GM12878 (cell line): Measurements from ENCODE around the gene SOX30. TPM values are rescaled to one million over a fixed set of nuclear protein-coding genes. Genes with fewer than 3 reads are reported as not detected.

ENCODE experiments used
- ATAC-seq: fragments of 200-7000 bp; cut with Tn5 transposase; 3 replicates; pipeline ENCODE4 v1.9.1; 2020; ENCODE audit warnings: mild to moderate bottlenecking, moderate library complexity
- BruUV-seq: library from RNA; stranded (reverse); fragments of 400-500 nt; replicated peaks from 2 replicates; lab custom pipeline; 2021; lab: Mats Ljungman, UMichigan
- CTCF ChIA-PET: fragments of 300-600 bp; sonication (Branson Sonifier 250); formaldehyde crosslinking; extraction: SDS; loops from one replicate; lab custom pipeline; 2021; ENCODE audit warnings: inconsistent platforms; lab: Yijun Ruan, JAX
- POLR2A ChIA-PET: fragments of 350-600 bp; formaldehyde crosslinking; extraction: SDS; loops from one replicate; lab custom pipeline; 2021; ENCODE audit warnings: inconsistent platforms; lab: Charles Lee
- RAD21 ChIA-PET: fragments of 300-600 bp; sonication (Branson Sonifier 250); formaldehyde crosslinking; loops from one replicate; lab custom pipeline; 2023; ENCODE audit warnings: antibody characterized with exemption; ENCODE audit not compliant: unreplicated experiment; lab: Charles Lee
- SMC1A ChIA-PET: fragments of 300-600 bp; sonication (Branson Sonifier 250); formaldehyde crosslinking; loops from one replicate; lab custom pipeline; 2023; ENCODE audit not compliant: unreplicated experiment, uncharacterized antibody; lab: Charles Lee
- DNase-seq: peaks from one replicate; pipeline ENCODE4 v3.0.0-alpha.2; 2011; ENCODE audit warnings: low read depth, low spot score
- FAIRE-seq: peaks from 3 replicates; lab custom pipeline; 2011; peaks lifted over from hg19 to GRCh38; lab: Jason Lieb, UNC
- H2AFZ ChIP-seq: 2 replicates; pipeline ENCODE4 v1.6.0; 2011; ENCODE audit warnings: low read depth, low read length, control low read depth; ENCODE audit not compliant: control insufficient read depth
- H3K27ac ChIP-seq: 2 replicates; pipeline ENCODE4 v1.5.1; 2011; ENCODE audit warnings: control low read depth; ENCODE audit not compliant: control insufficient read depth, insufficient read depth
- H3K27me3 ChIP-seq, 2 experiments: replicated peaks in 1 of 2; 2 replicates each; pipeline versions ENCODE4 v1.6.0 to v1.6.1; 2011; ENCODE audit warnings: low read length in 1 of 2; ENCODE audit not compliant: control insufficient read depth in 2 of 2, insufficient read depth in 2 of 2
- H3K36me3 ChIP-seq, 2 experiments: 2 replicates each; pipeline ENCODE4 v1.5.1; 2011; ENCODE audit warnings: low read length in 1 of 2; ENCODE audit not compliant: control insufficient read depth in 2 of 2, insufficient read depth in 2 of 2
- H3K4me1 ChIP-seq: 2 replicates; pipeline ENCODE4 v1.6.1; 2011; ENCODE audit warnings: mild to moderate bottlenecking, low read length, moderate library complexity, mixed read lengths; ENCODE audit not compliant: control insufficient read depth, insufficient read depth
- H3K4me2 ChIP-seq: 2 replicates; pipeline ENCODE4 v1.6.0; 2011; ENCODE audit warnings: control low read depth; ENCODE audit not compliant: control insufficient read depth, insufficient read depth
- H3K4me3 ChIP-seq: fragments of 200-600 bp; sonication (generic); 2 replicates; pipeline ENCODE4 v1.5.1; 2016
- H3K79me2 ChIP-seq: 2 replicates; pipeline ENCODE4 v1.6.0; 2011; ENCODE audit warnings: low read length; ENCODE audit not compliant: control insufficient read depth, insufficient read depth
- H3K9ac ChIP-seq: 2 replicates; pipeline ENCODE4 v1.8.0; 2011; ENCODE audit warnings: low read length, control low read depth, mixed read lengths; ENCODE audit not compliant: control insufficient read depth, insufficient read depth
- H3K9me3 ChIP-seq: replicated peaks from 3 replicates; pipeline ENCODE4 v1.5.1; 2011; ENCODE audit warnings: mild to moderate bottlenecking, low read length; ENCODE audit not compliant: control insufficient read depth, insufficient read depth
- H4K20me1 ChIP-seq: 2 replicates; pipeline ENCODE4 v1.6.0; 2011; ENCODE audit not compliant: control insufficient read depth, insufficient read depth
- IRF4 ChIP-seq: IDR thresholded peaks from 2 replicates; pipeline ENCODE4 v1.6.1; 2011; ENCODE audit warnings: low read depth, low read length
- KAT2A ChIP-seq: conservative IDR thresholded peaks from 2 replicates; pipeline ENCODE4 v1.6.1; 2011; ENCODE audit warnings: low read depth, low read length; ENCODE audit not compliant: control insufficient read depth
- RFX5 ChIP-seq: IDR thresholded peaks from 2 replicates; pipeline ENCODE4 v1.6.1; 2011; ENCODE audit warnings: low read depth, low read length, improper control_type of control experiment
- YBX1 ChIP-seq: fragments of 450-650 bp; IDR thresholded peaks from 2 replicates; pipeline ENCODE4 v1.6.1; 2016; ENCODE audit warnings: antibody characterized with exemption
- WGBS: methylation state at CpG from one replicate; pipeline ENCODE4 v1.1.6; 2016; ENCODE audit warnings: low lambda C conversion rate; ENCODE audit not compliant: insufficient replicate concordance, insufficient coverage; ENCODE audit errors: missing lambda C conversion rate; 5-methylcytosine and 5-hydroxymethylcytosine counted together
- in situ Hi-C: fragments of 300-500 bp; cut with MboI; formaldehyde crosslinking; loops from 9 replicates; pipeline ENCODE4 v1.14.3; 2018; ENCODE audit warnings: mixed read lengths
- intact Hi-C: fragments of 100-400 bp; cut with micrococcal nuclease; formaldehyde crosslinking; loops from one replicate; pipeline ENCODE4 v1.14.2; 2022; ENCODE audit not compliant: unreplicated experiment
- polyA plus RNA-seq, 11 experiments: library from polyadenylated mRNA; depleted of rRNA in 4 of 11; unstranded in 6 of 11; stranded (reverse) in 5 of 11; fragments of >200 nt; fragmentation: Nextera tagmentation in 4 of 11; fragmentation: Illumina TruSeq in 1 of 11; extraction: Ambion mirVana in 4 of 11; extraction: Trizol in 1 of 11; gene quantifications; 1 replicate in 1 of 11; 2 replicates in 10 of 11; pipeline versions ENCODE4 v1.2.1 to v1.2.3, GENCODE V29; 2011 to 2016; ENCODE audit warnings: inconsistent platforms in 2 of 11, missing spikeins in 2 of 11, low read depth in 1 of 11
- total RNA-seq, 4 experiments: library from RNA; depleted of rRNA in 3 of 4; stranded (reverse); fragments of >200 nt in 3 of 4; fragmentation: Illumina TruSeq in 1 of 4; extraction: Trizol in 1 of 4; gene quantifications; 2 replicates each; pipeline versions ENCODE4 v1.2.1 to v1.2.3, GENCODE V29; 2013 to 2021

The SOX30 gene
- total and polyA plus RNA-seq, 10 of the 15 experiments (the other 5 are each of a cell fraction or from before 2014, with no cell fraction given) = 0.06 to 0.32 (median 0.10) TPM; not detected in 2

- no peaks in the 10 kb centered on the region for H3K79me2 ChIP-seq
- TF ChIP-seq IRF4 (no peak), YBX1 (no peak), KAT2A (no peak), RFX5 (no peak)
- H4K20me1 ChIP-seq = no peaks in the 10 kb centered on the region
- no peaks in the 10 kb centered on the region for H3K27me3 ChIP-seq
- ChIA-PET SMC1A (interaction anchor here (0.8 to 11.6 kb wide), 9 partner anchors 9 to 90 kb away, joined by 3 to 142 read pairs (median 5); partner anchors contain the start of gene SOX30), POLR2A (interaction anchor here (0.8 to 3.7 kb wide), 5 partner anchors 13 to 119 kb away, joined by 3 to 25 read pairs (median 4); no protein-coding TSS in a partner anchor), CTCF (interaction anchor here (0.7 to 1.7 kb wide), 5 partner anchors 14 to 177 kb away, joined by 3 to 7 read pairs (median 4); no protein-coding TSS in a partner anchor), RAD21 (interaction anchor here (0.7 to 7.2 kb wide), 2 partner anchors 12 to 193 kb away, joined by 3 to 90 read pairs; no protein-coding TSS in a partner anchor)
- FAIRE-seq (no peak), DNase-seq (no peak), ATAC-seq (no peak)
- no peaks in the 10 kb centered on the region for H3K36me3 ChIP-seq
- H3K4me2 ChIP-seq = no peak overlapping the region
- in situ Hi-C loops (no loop called here), intact Hi-C loops (no loop called here)
- H2AFZ ChIP-seq = no peak overlapping the region
- H3K9me3 ChIP-seq = no peaks in the 10 kb centered on the region; the same call in 2 of the 3 replicates
- H3K27ac ChIP-seq = no peak overlapping the region
- H3K9ac ChIP-seq = no peak overlapping the region
- no TSS peak for BruUV-seq
- WGBS = 67% methylated on average over 8 of the region's 8 CpGs
- H3K4me1 ChIP-seq = peaks cover 44% of the 10 kb centered on the region
- H3K4me3 ChIP-seq = no peak overlapping the region
Observed at GRCh38 chr5:157608972-157609565, 43.2 kb downstream of the SOX30 start.
